Measurements from ENCODE around the gene IYD.
"Not testable (repeated sequence)": the region's sequence is repeated elsewhere in the genome, so short reads cannot be mapped to it uniquely, and the experiment has no call there.

Gene IYD

DNA sequence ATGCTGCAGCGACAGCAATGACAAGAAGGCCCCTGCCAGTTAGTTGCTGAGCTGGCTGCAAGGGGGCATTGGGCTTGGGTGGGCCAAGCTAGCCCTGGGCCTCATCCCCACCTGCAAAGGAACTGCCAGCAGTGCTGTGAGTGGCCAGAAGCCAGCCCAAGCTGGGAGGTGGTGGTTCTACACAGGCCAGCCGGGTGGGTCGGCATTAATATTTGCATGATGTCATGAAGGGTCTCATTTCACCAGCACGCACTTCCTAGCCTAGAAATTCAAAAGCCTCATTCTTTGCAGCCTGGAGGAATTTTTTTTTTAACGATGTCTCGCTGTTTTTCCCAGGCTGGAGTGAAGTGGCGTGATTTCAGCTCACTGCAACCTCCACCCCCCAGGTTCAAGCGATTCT is 62.0 kb downstream of the IYD start:
- H3K4me1 ChIP-seq (ENCODE audit: control insufficient read depth, insufficient read depth, low read length): peaks cover 5% of the 10 kb centered on the region
- no peaks in the 10 kb centered on the region for H3K9me3 ChIP-seq (ENCODE audit: control insufficient read depth in 2 of 2, low read length in 2 of 2)
- no peak overlapping the region for H3K4me3 ChIP-seq (ENCODE audit: low read length in 2 of 2)
- no peak overlapping the region for H3K9ac ChIP-seq (ENCODE audit: low read length in 2 of 2)
- no peaks in the 10 kb centered on the region for H3K27me3 ChIP-seq (ENCODE audit: control insufficient read depth in 1 of 2, insufficient read depth in 2 of 2, low read length in 2 of 2)
- H3K36me3 ChIP-seq (ENCODE audit: control insufficient read depth in 2 of 2, insufficient read depth in 2 of 2, low read length in 2 of 2): no peaks in the 10 kb centered on the region
- H3K27ac ChIP-seq (ENCODE audit: low read length): no peak overlapping the region

DNA sequence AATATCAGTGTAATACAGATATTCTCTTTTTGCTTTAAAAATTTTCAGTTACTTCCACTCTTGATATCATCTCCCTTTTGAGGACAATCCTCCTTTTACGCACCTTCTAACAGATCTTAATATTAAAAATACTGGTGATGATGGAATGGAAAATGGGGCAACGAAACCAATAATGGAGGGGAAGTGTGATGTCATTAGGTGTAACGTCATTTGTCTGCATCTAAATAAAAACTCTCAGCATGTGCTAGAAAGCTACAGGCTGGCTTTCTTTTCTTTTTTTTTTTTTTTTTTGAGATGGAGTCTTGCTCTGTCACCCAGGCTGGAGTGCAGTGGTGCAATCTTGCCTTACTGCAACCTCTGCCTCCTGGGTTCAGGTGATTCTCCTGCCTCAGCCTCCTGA is 66.5 kb downstream of the IYD start:
- peaks cover 0 to 4% of the 10 kb centered on the region in 2 donors for H3K9me3 ChIP-seq (ENCODE audit: control insufficient read depth in 2 of 2, low read length in 2 of 2)
- H3K9ac ChIP-seq (ENCODE audit: low read length in 2 of 2): no peak overlapping the region
- no peaks in the 10 kb centered on the region for H3K27me3 ChIP-seq (ENCODE audit: control insufficient read depth in 1 of 2, insufficient read depth in 2 of 2, low read length in 2 of 2)
- H3K36me3 ChIP-seq (ENCODE audit: control insufficient read depth in 2 of 2, insufficient read depth in 2 of 2, low read length in 2 of 2): no peaks in the 10 kb centered on the region
- no peak overlapping the region for H3K27ac ChIP-seq (ENCODE audit: low read length)
- no peaks in the 10 kb centered on the region for H3K4me1 ChIP-seq (ENCODE audit: control insufficient read depth, insufficient read depth, low read length)
- H3K4me3 ChIP-seq (ENCODE audit: low read length in 2 of 2): no peak overlapping the region

DNA sequence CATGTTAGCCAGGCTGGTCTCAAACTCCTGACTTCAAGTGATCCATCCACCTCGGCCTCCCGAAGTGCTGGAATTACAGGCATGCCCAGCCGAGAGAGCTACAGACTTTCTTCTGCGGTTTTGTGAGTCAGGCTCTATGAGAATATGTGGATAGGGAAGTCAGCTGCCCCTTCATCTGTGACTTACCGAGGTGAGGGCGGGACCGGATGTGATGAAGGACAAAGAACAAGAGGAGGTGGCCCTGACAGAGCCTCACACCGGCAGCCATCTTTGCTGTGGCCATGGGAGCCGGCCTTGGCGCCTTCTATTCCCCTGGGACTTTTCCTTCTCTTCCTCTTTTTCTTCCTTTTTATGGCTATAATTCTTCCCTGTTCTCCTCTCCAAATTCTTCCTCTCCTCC is 67.0 kb downstream of the IYD start:
- H3K27me3 ChIP-seq (ENCODE audit: control insufficient read depth in 1 of 2, insufficient read depth in 2 of 2, low read length in 2 of 2): no peaks in the 10 kb centered on the region
- H3K4me3 ChIP-seq (ENCODE audit: low read length in 2 of 2): no peak overlapping the region
- H3K9me3 ChIP-seq (ENCODE audit: control insufficient read depth in 2 of 2, low read length in 2 of 2): peaks cover 0 to 4% of the 10 kb centered on the region in 2 donors
- no peak overlapping the region for H3K9ac ChIP-seq (ENCODE audit: low read length in 2 of 2)
- H3K4me1 ChIP-seq (ENCODE audit: control insufficient read depth, insufficient read depth, low read length): no peaks in the 10 kb centered on the region
- H3K36me3 ChIP-seq (ENCODE audit: control insufficient read depth in 2 of 2, insufficient read depth in 2 of 2, low read length in 2 of 2): no peaks in the 10 kb centered on the region
- H3K27ac ChIP-seq (ENCODE audit: low read length): no peak overlapping the region

DNA sequence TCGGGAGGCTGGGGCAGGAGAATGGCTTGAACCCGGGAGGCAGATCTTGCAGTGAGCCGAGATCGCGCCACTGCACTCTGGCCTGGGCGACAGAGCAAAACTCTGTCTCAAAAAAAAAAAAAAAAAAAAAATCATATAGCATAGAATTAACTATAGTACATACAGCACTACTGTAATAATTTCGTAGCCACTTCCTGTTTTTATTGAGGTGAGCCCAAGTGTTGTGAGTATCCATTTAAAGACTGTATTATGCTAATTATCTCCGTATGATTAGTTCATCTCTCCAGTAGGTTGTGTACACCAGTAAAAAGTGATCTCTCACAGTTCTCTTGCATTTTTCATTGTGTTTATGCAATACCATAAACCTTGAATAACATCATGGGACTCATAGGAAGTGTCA is 70.6 kb downstream of the IYD start:
- H3K4me1 ChIP-seq (ENCODE audit: control insufficient read depth, insufficient read depth, low read length): no peaks in the 10 kb centered on the region
- no peak overlapping the region for H3K27ac ChIP-seq (ENCODE audit: low read length)
- no peak overlapping the region for H3K9ac ChIP-seq (ENCODE audit: low read length in 2 of 2)

DNA sequence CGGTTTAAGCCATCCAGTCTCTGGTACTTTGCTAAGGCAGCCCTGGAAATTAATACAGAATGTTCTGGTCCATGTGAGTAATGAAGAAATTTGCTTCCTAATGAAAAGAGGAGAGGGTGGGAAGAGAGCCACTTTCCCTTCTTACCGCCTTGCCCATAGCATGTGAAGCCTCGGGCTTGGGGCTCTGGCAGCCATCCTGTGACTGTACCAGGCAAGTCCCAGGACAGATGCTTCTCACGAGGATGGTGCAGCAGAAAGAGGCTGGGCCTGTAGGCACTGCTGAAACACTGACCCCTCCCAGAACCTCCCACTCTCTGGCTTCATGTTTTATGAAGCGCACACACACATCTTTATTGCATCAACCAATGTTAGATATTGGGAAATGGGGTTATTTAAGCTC is 74.8 kb downstream of the IYD start:
- no peaks in the 10 kb centered on the region for H3K36me3 ChIP-seq (ENCODE audit: control insufficient read depth in 2 of 2, insufficient read depth in 2 of 2, low read length in 2 of 2)
- no peaks in the 10 kb centered on the region for H3K27me3 ChIP-seq (ENCODE audit: control insufficient read depth in 1 of 2, insufficient read depth in 2 of 2, low read length in 2 of 2)
- no peak overlapping the region for H3K4me3 ChIP-seq (ENCODE audit: low read length in 2 of 2)
- no peak overlapping the region for H3K9ac ChIP-seq (ENCODE audit: low read length in 2 of 2)
- no peak overlapping the region for H3K27ac ChIP-seq (ENCODE audit: low read length)
- peaks cover 0 to 4% of the 10 kb centered on the region in 2 donors for H3K9me3 ChIP-seq (ENCODE audit: control insufficient read depth in 2 of 2, low read length in 2 of 2)
- no peaks in the 10 kb centered on the region for H3K4me1 ChIP-seq (ENCODE audit: control insufficient read depth, insufficient read depth, low read length)

More for the DNA sequence above, 70.6 kb downstream of the IYD start:
- Histone ChIP-seq H3K27me3 (ENCODE audit: control insufficient read depth in 1 of 2, insufficient read depth in 2 of 2, low read length in 2 of 2) (no peaks in the 10 kb centered on the region), H3K4me3 (ENCODE audit: low read length in 2 of 2) (no peak overlapping the region), H3K9me3 (ENCODE audit: control insufficient read depth in 2 of 2, low read length in 2 of 2) (peaks cover 0 to 4% of the 10 kb centered on the region in 2 donors), H3K36me3 (ENCODE audit: control insufficient read depth in 2 of 2, insufficient read depth in 2 of 2, low read length in 2 of 2) (no peaks in the 10 kb centered on the region)

DNA sequence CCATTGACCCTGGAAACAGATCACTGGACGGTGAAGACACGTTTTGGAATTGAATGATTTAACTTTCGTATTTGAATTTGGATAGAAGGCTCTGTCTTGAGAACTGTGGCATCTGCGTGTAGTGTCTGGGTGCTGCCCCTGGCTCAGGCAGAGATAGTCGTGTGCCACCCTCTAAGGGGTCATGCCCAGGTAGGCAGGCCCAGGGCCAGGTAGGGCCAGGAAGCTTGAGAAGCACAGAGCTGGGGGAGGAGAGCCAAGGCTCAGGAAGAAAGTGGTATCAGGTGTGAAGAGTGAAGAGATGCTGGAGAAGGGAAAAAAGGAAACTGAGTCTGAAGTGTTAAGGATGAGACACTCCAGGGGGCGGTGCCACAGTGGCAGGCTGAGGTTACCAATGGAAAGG is 75.5 kb downstream of the IYD start:
- H3K9me3 ChIP-seq (ENCODE audit: control insufficient read depth in 2 of 2, low read length in 2 of 2): peaks cover 0 to 4% of the 10 kb centered on the region in 2 donors
- H3K4me3 ChIP-seq (ENCODE audit: low read length in 2 of 2): no peak overlapping the region
- no peaks in the 10 kb centered on the region for H3K36me3 ChIP-seq (ENCODE audit: control insufficient read depth in 2 of 2, insufficient read depth in 2 of 2, low read length in 2 of 2)
- H3K27me3 ChIP-seq (ENCODE audit: control insufficient read depth in 1 of 2, insufficient read depth in 2 of 2, low read length in 2 of 2): no peaks in the 10 kb centered on the region
- no peak overlapping the region for H3K9ac ChIP-seq (ENCODE audit: low read length in 2 of 2)
- H3K27ac ChIP-seq (ENCODE audit: low read length): no peak overlapping the region
- no peaks in the 10 kb centered on the region for H3K4me1 ChIP-seq (ENCODE audit: control insufficient read depth, insufficient read depth, low read length)

DNA sequence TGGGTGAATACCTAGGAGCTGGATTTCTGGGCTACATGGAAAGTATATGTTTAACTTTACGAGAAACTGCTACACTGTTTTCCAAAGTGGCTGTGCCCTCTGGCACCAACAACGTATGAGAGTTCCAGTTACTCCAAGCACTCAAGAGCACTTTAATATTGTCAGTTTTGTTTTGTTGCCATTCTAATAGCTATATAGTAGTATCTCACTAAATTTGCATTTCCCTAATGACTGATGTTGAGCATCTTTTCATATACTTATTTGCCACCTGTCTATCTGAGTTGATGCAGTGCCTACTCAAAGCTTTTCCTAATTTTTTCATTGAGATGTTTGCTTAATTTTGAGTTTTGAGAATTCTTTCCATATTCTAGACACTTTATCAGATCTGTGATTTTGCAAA is 76.7 kb downstream of the IYD start:
- no peaks in the 10 kb centered on the region for H3K4me1 ChIP-seq (ENCODE audit: control insufficient read depth, insufficient read depth, low read length)
- no peaks in the 10 kb centered on the region for H3K27me3 ChIP-seq (ENCODE audit: control insufficient read depth in 1 of 2, insufficient read depth in 2 of 2, low read length in 2 of 2)
- H3K27ac ChIP-seq (ENCODE audit: low read length): no peak overlapping the region
- H3K9me3 ChIP-seq (ENCODE audit: control insufficient read depth in 2 of 2, low read length in 2 of 2): no peaks in the 10 kb centered on the region
- H3K9ac ChIP-seq (ENCODE audit: low read length in 2 of 2): no peak overlapping the region
- no peaks in the 10 kb centered on the region for H3K36me3 ChIP-seq (ENCODE audit: control insufficient read depth in 2 of 2, insufficient read depth in 2 of 2, low read length in 2 of 2)
- no peak overlapping the region for H3K4me3 ChIP-seq (ENCODE audit: low read length in 2 of 2)

DNA sequence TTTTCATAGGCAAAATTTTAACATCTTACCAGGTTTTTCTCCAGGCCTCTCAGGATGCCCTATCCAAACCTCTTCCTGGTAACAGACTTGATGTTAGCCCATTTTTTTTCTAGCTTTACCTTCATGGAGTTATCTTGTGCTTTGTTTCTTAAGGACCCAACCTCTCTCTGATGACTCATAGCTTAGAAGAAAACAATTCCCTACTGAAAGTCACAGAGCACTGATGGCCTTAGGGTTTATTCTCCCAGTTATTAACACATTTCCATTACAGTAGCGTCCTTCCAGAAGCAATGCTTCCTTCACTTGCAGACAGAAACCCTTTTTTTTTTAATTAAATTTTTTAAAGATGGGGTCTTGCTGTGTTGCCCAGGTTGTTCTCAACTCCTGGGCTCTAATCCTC is 79.4 kb downstream of the IYD start:
- Histone ChIP-seq H3K27ac (ENCODE audit: low read length) (no peak overlapping the region), H3K27me3 (ENCODE audit: control insufficient read depth in 1 of 2, insufficient read depth in 2 of 2, low read length in 2 of 2) (no peaks in the 10 kb centered on the region), H3K9me3 (ENCODE audit: control insufficient read depth in 2 of 2, low read length in 2 of 2) (no peaks in the 10 kb centered on the region), H3K4me3 (ENCODE audit: low read length in 2 of 2) (no peak overlapping the region), H3K36me3 (ENCODE audit: control insufficient read depth in 2 of 2, insufficient read depth in 2 of 2, low read length in 2 of 2) (no peaks in the 10 kb centered on the region), H3K9ac (ENCODE audit: low read length in 2 of 2) (no peak overlapping the region), H3K4me1 (ENCODE audit: control insufficient read depth, insufficient read depth, low read length) (no peaks in the 10 kb centered on the region)

DNA sequence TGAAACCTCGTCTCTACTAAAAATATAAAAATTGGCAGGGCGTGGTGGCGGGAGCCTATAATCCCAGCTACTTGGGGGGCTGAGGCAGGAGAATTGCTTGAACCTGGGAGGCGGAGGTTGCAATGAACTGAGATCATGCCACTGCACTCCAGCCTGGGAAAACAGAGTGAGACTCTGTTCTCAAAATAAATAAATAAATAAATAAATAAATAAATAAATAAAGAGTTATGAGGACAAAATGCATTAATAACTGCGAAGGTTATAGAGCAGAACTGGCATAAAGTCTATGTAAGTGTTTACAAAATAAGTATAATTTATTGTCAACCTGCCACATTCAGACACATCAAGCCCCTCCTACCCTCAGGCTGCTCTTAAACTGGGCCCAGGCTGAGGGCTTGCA is 80.2 kb downstream of the IYD start:
- not testable (repeated sequence) for H3K27me3 ChIP-seq (ENCODE audit: control insufficient read depth in 1 of 2, insufficient read depth in 2 of 2, low read length in 2 of 2); H3K9me3 ChIP-seq (ENCODE audit: control insufficient read depth in 2 of 2, low read length in 2 of 2); H3K9ac ChIP-seq (ENCODE audit: low read length in 2 of 2); H3K36me3 ChIP-seq (ENCODE audit: control insufficient read depth in 2 of 2, insufficient read depth in 2 of 2, low read length in 2 of 2); H3K4me1 ChIP-seq (ENCODE audit: control insufficient read depth, insufficient read depth, low read length); H3K27ac ChIP-seq (ENCODE audit: low read length); H3K4me3 ChIP-seq (ENCODE audit: low read length in 2 of 2)

DNA sequence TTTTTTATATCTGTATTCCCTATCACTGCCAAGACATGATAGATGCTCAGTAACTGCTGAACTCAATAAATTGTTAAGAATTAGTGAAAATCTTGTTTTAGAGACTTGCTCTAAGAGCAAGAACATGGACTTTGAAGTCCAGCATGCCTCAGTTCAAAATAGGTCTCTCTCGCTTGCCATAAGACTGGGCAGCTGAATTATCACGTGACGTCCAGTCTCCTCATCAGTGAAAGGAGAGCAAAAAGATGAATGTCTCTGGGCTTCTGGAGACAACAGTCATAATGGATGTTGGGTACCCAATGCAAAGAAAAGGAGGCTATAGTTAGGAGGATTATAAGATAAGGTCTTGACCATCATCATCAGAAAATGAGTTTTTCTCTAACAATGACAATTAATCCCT is 82.1 kb downstream of the IYD start:
- no peaks in the 10 kb centered on the region for H3K27me3 ChIP-seq (ENCODE audit: control insufficient read depth in 1 of 2, insufficient read depth in 2 of 2, low read length in 2 of 2)
- no peaks in the 10 kb centered on the region for H3K36me3 ChIP-seq (ENCODE audit: control insufficient read depth in 2 of 2, insufficient read depth in 2 of 2, low read length in 2 of 2)
- no peak overlapping the region for H3K9ac ChIP-seq (ENCODE audit: low read length in 2 of 2)
- H3K4me3 ChIP-seq (ENCODE audit: low read length in 2 of 2): no peak overlapping the region
- H3K27ac ChIP-seq (ENCODE audit: low read length): no peak overlapping the region
- no peaks in the 10 kb centered on the region for H3K4me1 ChIP-seq (ENCODE audit: control insufficient read depth, insufficient read depth, low read length)
- H3K9me3 ChIP-seq (ENCODE audit: control insufficient read depth in 2 of 2, low read length in 2 of 2): no peaks in the 10 kb centered on the region

DNA sequence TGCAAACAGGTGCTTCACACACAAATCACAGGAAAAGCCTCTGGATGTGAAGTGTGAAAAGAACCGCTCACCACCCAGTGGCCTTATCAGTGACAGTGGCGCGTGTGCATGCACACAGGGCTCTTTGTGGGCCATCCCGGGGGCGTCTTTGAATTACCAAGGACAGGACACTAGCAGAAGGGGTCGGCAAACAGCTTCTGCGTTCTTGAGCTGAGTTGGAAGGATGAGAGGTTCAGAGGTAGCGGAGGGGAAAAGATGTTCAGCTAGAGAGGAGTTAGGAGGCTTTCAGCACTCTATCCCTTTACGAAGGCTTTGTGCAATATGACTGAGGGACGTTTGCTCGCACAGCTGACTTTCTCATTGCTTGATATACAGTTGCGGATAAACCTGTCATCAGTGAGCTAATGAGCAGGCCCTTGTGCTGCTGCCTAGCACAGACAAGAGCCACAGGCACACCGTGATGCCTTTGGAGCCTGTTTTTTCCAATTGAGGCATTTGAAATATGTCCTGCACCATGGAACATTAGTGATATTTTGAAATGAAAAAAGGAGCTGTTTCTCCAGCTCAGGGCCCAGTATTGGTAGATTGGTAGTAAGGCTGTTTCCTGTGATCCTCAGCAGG is 83.1 kb downstream of the IYD start:
- no peaks in the 10 kb centered on the region for H3K4me1 ChIP-seq (ENCODE audit: control insufficient read depth, insufficient read depth, low read length)
- H3K27ac ChIP-seq (ENCODE audit: low read length): no peak overlapping the region
- no peaks in the 10 kb centered on the region for H3K9me3 ChIP-seq (ENCODE audit: control insufficient read depth in 2 of 2, low read length in 2 of 2)
- no peak overlapping the region for H3K4me3 ChIP-seq (ENCODE audit: low read length in 2 of 2)
- no peaks in the 10 kb centered on the region for H3K27me3 ChIP-seq (ENCODE audit: control insufficient read depth in 1 of 2, insufficient read depth in 2 of 2, low read length in 2 of 2)
- H3K9ac ChIP-seq (ENCODE audit: low read length in 2 of 2): no peak overlapping the region
- H3K36me3 ChIP-seq (ENCODE audit: control insufficient read depth in 2 of 2, insufficient read depth in 2 of 2, low read length in 2 of 2): no peaks in the 10 kb centered on the region

All from stomach smooth muscle (tissue), 2 donors.